ENCODE results near the gene SH2D7.
"Not testable (repeated sequence)": the region's sequence is repeated elsewhere in the genome, so short reads cannot be mapped to it uniquely, and the experiment has no call there.

Gene SH2D7

DNA sequence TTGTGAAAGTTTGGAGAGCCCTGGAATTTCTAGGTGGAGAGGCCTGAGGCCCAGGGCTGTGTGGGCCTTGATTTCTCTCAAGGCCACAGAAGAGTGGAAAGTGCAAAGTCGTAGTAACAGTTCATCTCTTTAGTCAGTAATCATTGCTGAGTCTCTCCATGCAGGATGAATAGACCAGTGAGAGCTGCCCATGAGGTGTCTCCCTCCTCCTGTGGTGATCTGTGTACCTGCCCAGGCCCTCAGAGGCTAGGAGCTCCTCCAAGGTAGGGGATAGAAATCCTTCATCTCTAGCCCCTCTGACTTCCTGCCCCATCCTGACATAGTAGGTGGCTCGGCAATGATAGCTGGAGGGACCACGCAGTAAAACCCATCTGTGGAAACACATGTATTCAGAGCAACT is 50.0 kb downstream of the SH2D7 start:
- no peak for DNase-seq (ENCODE audit: low read depth)

DNA sequence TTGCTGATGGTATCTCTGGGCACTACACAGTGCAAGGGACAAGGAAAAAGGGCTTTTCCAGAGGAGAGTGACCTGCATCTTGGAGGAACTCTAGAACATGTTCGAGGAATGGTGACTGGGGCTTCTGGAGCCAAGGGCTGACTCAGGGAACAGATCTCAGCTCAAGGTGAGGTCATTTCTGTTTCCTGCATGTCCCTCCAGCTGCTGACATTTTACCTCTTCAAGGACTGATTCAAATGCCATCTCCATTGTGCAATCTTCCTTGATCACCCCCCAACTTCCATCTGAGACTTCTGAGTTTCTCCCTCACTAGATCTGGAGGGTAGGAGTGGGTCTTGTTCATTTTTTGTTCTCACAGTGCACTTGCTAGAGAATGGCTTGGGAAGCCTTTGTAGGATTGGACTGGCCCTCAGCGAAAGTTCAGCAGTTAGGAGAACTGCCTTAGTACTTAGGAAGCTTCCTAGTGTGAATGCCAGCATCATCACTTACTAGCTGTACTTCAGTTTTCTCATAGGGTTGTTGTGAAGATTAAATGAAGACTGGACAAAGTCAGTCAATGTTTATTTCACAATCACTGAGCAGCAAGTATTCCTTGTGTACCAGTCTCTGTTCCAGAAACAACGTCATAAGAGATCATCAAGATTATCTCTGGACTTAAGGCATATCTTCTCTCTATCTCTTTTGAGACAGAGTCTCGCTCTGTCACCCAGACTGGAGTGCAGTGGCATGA is 54.2 kb downstream of the SH2D7 start:
- DNase-seq (ENCODE audit: low read depth) = no peak

DNA sequence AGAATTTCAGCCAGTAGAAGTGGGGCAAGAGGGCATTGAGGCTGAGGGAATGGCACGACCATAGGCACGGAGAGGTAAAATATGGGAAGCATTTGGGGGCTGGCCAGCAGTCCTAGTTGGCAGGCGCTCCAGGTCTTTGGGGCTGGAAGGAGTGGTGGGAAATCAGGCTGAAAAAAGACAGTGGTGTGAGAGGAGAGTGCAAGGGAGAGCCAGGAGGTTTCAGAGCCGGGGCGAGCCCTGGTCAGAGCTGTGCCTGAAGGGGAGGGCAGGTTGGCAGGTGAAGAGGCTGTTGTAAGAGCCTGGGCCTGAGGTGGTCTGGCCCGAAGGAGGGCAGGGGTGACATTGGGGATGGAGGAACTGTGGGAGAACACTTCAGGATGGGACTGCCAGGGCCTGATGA is 55.2 kb downstream of the SH2D7 start:
- DNase-seq (ENCODE audit: low read depth) = no peak

DNA sequence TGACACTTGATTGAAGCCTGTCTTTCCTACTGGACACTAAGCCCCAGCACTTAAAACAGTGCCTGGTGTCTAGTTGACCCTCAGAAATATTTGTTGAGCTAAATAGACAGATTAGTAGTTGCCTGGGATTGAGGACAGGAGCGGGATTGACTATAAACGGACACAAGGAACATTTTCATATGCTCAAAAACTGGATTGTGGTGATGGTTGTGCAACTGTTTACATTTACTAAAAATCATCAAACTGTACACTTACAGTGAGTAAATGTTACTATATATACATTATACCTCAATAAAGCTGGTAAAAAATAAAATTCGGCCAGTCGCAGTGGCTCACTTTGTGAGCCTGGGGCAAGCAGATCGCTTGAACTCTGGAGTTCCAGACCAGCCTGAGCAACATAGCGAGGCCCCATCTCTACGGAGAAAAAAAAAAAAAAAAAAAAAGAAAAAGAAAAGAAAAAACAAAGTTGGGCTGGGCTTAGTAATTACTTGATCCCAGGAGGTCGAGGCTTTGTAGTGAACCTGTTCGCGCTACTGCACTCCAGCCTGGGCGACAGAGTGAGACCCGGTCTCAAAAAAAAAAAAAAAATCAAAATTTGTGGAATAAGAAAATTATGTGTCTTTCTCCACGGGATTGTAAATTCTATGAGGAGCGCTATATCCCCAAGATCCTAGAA is 56.2 kb downstream of the SH2D7 start:
- DNase-seq (ENCODE audit: low read depth) = no peak

DNA sequence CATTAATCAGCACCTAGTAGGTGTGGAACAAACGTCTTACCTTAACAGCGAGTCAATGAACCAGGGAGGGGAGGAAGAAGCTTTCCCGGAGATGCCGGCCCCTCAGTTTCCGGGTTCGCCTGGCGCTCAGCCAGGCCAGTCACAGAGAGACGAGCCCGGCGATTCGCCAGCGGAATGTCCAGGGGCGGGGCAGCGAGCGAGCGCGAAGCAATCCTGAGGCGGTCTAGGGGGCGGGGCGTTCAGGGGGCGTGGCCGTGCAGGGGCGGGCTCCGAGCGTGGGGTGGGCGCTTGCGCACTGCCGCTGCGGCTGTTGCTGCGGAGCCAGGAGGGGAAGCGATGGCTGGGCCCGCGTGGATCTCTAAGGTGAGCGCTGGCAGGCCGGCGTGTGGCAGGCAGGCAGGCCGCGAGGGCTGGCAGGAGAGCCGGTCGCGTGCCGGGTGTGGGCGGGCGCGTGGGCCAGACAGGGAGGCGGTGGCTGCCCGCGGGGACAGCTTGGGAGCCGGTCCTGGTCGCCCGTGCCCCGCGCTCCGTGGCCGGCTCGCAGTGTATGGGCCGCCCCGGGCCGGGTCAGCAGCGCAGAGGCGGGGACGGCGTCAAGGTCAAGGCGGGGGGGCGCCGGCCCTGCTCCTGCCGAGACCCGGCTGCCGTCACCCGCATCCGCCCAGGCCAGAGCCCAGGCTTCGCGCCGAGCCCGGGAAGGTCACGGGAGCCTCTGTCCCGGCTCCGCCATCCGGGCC is 56.9 kb downstream of the SH2D7 start, which contains the start of gene IDH3A:
TSS of gene IDH3A (plus strand) at position 295 of the 737 bp plus-strand sequence. CDS start at position 337, 42 bp downstream.
- DNase-seq (ENCODE audit: low read depth) = peak; percentile 90

DNA sequence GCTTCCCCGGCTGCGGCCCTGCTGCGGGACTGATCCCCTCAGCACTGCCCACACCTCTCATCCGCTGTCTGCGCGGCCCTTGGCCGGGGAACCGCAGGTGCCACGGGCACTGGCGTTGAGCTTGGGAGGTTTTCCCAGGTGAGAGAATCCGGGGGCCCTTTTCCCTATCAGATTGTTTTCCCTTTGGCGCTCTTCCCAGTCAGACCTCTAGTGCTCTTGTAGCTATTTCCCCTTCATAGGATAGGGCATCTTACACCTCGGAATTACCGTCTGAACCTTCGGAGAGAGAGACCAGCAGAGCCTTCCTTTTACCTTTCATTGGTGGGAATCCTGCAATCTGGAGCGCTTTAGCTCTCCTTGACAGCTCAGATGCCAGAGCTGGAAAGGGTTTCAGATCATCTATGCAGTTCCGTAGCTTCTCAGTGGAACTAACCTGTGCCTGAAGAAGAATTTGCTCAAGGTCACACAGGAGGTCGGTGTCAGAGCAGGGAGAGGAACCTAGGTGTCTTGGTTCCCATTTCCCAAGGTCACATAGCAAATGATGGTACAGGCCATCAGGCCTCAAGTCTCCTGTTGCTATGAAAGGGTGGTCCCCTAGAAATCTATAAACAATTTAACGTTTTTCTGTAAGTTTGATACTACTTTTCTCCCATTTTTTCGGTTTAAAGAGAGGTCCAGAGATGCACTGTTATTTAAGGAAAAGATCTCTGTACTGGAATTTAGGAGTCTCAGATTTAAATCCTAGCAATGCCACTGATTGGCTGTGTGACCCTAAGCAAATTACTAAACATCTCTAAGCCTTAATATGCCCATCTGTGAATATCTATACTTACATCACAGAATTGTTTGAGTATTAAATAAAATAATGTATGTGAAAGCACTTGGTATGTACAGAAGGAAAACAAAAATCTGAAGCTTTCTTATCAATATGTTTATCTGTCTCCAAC is 57.7 kb downstream of the SH2D7 start:
- no peak for DNase-seq (ENCODE audit: low read depth)

DNA sequence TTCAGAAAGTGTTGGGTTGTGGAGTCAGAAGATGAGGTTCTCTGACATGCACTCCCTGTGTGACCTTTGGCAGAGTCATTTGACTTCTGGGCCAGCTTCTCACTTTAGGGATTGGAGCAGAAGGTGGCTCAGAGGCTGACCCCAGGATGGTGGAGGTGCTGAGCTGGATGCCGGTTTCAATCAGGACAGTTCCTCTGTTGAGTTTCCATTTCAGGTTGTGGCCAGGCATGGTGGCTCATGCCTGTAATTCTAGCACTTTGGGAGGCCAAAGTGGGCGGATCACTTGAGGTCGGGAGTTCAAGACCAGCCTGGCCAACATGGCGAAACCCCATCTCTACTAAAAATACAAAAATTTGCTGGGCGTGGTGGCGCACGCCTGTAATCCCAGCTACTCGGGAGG is 58.7 kb downstream of the SH2D7 start:
- DNase-seq (ENCODE audit: low read depth) = not testable (repeated sequence)
